Astrocyte of the spinal cord (primary cell): ENCODE results near the gene CKM.

Source experiments
- DNase-seq: peaks from one replicate; pipeline ENCODE4 v3.0.0; 2011; ENCODE audit warnings: low read depth, low spot score
- H3K4me3 ChIP-seq: 2 replicates; pipeline ENCODE4 v1.5.1; 2011; ENCODE audit warnings: low read depth, mild to moderate bottlenecking, low read length, moderate library complexity
- in situ Hi-C: cut with HindIII; loops from 2 replicates; pipeline ENCODE4 v1.10.0; 2017; ENCODE audit warnings: low sequenced_read_pairs
- TF ChIP-seq, protein P1 (sequence below): IDR thresholded peaks from 2 replicates; pipeline ENCODE4 v1.5.1; 2012; ENCODE audit warnings: low read depth, mild to moderate bottlenecking, low read length, inconsistent platforms

The CKM gene

DNA sequence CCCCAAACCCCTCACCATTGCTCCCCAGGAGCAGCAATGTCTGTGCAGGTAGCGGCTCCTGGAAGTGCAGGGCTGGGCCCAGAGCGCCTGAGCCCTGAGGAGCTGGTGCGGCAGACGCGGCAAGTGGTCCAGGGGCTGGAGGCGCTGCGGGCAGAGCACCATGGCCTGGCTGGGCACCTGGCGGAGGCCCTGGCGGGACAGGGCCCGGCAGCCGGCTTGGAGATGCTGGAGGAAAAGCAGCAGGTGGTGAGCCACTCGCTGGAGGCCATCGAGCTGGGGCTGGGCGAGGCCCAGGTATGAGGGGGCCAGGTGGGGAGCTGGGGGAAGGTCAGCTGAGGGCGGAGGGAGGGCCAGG lies 22.8 kb upstream of the CKM start:
- DNase-seq = no peak
- TF ChIP-seq, protein P1, sequence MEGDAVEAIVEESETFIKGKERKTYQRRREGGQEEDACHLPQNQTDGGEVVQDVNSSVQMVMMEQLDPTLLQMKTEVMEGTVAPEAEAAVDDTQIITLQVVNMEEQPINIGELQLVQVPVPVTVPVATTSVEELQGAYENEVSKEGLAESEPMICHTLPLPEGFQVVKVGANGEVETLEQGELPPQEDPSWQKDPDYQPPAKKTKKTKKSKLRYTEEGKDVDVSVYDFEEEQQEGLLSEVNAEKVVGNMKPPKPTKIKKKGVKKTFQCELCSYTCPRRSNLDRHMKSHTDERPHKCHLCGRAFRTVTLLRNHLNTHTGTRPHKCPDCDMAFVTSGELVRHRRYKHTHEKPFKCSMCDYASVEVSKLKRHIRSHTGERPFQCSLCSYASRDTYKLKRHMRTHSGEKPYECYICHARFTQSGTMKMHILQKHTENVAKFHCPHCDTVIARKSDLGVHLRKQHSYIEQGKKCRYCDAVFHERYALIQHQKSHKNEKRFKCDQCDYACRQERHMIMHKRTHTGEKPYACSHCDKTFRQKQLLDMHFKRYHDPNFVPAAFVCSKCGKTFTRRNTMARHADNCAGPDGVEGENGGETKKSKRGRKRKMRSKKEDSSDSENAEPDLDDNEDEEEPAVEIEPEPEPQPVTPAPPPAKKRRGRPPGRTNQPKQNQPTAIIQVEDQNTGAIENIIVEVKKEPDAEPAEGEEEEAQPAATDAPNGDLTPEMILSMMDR = no peak
- in situ Hi-C loops = no loop called here
- no peak overlapping the region for H3K4me3 ChIP-seq

DNA sequence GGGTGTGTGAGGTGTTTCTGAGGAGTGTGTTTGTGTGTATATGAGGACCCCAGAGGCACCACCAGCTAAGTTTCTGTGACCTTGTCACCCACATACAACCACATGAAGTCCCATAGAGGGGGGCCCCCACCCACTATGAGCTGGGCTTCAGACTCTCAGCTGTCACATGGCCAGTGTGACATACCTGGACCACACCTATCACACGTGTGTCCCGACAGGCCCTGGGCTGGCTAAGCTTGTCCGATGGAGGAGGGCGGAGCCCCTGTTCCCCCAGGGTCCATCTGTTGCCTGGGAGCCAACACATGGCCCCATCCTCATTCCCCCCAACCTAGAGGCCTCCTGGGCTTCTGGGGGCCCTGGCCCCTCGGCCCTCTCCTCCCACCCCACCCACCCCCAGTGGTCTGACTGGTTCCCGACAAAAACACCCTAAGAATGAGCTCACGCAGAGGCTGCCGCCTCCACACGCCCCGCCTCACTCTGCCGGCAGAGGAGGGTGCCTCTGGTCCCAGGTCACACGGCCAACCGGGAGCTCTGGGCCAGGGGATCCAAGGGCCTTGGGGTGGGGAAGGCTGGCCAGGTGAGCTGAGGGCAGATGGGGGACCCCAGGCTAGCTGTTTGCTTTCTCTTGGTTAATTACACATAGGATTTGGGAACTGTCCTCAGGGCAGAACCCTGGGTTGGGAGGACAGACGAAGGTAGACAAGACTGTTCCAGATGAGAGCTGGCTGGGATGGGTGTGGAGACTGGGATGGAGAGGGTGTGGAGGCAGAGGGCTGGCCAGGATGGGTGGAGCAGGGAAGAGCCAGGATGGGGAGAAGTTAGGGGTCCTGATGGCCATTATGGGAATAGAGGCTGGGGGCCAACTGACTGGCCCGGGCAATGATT lies 22.2 kb upstream of the CKM start:
- no peak for DNase-seq
- in situ Hi-C loops = no loop called here
- no peak overlapping the region for H3K4me3 ChIP-seq
- TF ChIP-seq, protein P1 = no peak

DNA sequence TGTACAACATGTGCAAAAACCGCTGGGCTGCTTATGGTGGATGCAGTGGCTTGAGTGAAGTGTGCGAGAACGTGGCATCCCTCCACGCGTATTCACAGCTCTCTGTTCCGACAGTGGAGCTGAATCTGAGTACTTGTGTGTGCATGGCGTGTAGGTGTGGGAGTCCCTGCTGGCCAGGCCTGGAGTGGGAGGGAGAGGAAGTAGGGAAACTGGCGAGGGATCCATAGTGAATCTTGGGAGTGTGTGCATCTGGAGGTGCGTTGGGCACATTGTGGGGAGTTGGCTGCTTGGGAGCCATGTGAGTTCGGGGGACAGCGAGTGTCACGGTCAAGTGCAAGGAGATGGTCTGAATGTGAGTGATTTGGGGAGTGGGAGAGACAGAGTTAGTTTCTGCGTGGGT lies 20.2 kb upstream of the CKM start:
- in situ Hi-C loops = no loop called here
- TF ChIP-seq, protein P1 = no peak
- no peak overlapping the region for H3K4me3 ChIP-seq
- DNase-seq = no peak

DNA sequence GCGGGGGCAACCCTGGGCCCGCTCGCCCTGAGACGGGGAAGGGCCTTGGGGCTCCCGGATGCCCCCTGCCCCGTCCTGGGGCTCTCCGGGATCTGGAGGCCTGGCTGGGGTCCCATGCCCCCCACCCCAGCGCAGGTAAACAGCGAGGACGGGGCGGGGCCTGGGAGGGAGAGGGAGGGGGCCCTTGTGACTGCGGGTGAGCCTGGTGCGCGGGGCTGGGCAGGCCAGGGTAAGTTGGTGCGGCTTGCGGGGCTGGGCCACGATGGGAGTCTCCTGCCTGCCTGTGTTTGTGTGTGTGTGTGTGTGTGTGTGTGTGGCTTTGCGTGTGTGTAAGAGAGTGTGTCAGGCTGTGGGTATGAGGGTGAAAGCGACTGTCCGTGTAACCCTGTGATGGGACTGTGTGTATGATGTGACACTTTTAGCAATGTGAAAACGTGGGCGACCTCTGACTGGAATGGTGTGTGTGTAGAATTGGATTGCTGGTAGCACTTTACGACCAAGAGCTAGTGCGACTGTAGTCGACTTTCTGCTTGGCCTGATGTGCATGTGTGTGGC lies 18.3 kb upstream of the CKM start:
- TF ChIP-seq, protein P1 = no peak
- H3K4me3 ChIP-seq = no peak overlapping the region
- in situ Hi-C loops = no loop called here
- DNase-seq = no peak

DNA sequence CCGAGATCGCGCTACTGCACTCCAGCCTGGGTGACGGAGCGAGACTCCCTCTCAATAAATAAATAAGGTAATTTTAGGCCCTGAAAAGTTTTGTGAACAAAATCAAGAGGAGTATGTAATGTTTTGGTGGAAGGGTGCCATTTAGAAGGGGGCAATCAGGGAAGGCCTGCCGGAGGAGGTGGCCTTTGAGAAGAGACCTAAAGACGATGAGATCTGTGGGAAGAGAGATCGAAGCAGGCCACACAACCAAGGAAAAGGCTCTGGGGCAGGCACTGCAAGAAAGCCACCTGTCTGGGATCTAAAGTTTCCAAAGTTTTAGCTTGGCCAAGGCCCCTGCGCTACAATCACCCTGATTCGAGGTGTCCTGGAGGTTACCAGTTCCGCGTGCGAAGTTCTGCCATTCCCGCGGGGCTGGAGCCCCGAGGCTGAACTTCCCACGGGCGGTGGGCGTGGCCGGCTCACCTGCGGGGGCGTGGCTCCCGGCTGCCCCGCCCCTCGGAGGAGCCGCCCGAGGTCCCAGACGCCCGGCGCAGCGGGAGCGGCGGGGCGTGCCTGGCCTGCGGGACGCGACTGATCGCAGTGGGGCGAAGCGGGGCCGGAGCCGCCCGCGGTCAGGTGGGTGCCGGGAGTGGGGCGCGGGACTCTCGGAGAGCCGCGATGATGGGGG lies 17.7 kb upstream of the CKM start, which contains the start of gene KLC3:
TSS of gene KLC3 (plus strand) at position 519 of the 667 bp plus-strand sequence. CDS start 4,792 bp downstream, outside the sequence.
- in situ Hi-C loops = no loop called here
- no peak within 1 kb of the TSS for H3K4me3 ChIP-seq
- no peak for DNase-seq
- TF ChIP-seq, protein P1 = no peak

DNA sequence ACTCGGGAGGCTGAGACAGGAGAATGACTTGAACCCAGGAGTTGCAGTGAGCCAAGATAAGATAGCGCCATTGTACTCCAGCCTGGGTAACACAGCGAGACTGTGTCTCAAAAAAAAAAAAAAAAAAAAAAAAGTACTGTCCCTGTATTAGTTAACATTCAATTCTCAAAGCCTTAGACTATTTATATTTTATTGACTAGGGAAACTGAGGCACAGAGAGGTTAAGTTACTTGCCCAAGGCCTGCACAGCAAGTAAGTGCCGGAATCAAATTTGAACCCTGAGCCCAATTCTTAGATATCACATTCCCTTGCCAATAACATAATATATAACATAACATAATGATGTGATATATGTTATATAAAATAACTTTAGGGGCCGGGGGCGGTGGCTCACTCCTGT lies 17.0 kb upstream of the CKM start:
- DNase-seq = no peak
- in situ Hi-C loops = no loop called here
- no peak overlapping the region for H3K4me3 ChIP-seq
- TF ChIP-seq, protein P1 = no peak
